Measurements from ENCODE around the gene KNDC1.

The KNDC1 gene

GRCh38 chr10:133239990-133240389, 80.0 kb downstream of the KNDC1 start:
- FAIRE-seq (no peak), DNase-seq (ENCODE audit: insufficient read length, low spot score) (no peak)
- no peak for TF ChIP-seq POLR2A (IDR thresholded peaks at IDR 0.05; ENCODE audit: low read depth, low read length)

DNA sequence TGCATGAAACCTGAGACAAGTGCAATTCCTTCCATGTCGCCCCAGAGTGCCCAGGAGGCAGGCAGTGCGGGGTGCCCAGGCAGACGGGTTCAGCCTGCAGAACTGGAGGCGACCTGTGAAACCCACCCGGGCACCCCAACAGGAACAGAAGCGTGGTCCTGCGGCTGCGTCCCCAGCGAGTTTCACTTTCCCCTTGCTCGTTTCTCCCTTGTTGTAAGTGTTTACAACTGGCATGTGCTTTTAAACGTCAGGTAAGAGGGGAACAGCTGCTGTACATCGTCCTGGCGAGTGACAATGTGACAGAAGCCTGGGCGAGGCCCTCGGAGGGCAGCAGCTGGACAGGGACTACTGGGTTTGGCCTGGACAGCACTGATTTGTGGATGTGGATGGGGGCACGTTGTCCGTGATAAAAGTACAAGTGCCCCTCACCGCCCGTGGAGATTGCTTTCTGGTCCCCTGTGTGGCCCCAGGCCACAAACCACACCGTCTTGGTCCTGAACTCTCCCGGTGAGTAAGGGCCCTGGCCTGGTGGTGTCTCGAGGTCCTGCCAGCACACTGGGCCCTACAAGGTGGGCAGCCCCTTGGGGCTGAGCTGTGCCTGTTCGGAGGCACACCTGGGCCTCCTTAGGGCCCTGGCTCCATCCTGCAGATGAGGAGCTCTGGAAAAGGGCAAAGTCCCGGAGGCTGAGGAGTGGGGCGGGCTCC, 81.6 kb downstream of the KNDC1 start:
- FAIRE-seq (no peak), DNase-seq (ENCODE audit: insufficient read length, low spot score) (no peak)
- TF ChIP-seq POLR2A (IDR thresholded peaks at IDR 0.05; ENCODE audit: low read depth, low read length), result no peak

DNA sequence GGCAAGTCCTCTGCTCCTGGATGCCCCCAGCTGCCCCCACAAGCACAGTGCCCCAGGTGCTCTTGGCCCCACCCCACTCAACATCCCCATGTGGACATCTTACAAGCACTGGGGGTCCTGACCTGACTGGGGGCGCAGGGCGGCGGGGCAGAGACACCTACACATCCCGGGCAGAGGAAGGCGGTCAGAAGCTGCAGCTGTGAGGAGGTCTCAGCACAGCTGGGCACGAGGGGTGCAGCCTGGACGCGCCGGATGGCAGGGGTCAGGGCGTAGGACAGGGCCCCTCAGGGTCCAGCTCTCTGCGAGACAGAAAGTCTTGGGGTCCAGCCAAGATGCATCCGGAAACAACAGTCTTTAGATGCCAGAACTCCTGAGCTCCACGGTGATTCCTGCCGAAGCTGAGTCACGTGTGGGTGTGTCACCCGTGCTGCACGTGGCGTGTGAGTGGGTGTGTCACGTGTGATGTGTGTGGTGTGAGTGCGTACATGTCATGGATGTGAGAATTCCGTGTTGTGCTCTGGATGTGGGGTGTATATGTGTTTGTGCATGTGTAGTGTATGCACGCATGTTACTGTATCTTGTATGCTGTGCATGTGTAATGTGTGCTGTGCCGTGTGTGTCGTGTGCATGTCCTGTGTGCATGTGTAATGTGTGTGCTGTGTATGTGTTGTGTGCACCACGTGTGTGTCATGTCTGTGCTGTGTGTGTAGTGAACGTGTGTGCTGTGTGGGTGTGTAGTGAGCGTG, 82.8 kb downstream of the KNDC1 start:
- TF ChIP-seq POLR2A (IDR thresholded peaks at IDR 0.05; ENCODE audit: low read depth, low read length), result no peak
- DNase-seq (ENCODE audit: insufficient read length, low spot score), result no peak
- no peak for FAIRE-seq

DNA sequence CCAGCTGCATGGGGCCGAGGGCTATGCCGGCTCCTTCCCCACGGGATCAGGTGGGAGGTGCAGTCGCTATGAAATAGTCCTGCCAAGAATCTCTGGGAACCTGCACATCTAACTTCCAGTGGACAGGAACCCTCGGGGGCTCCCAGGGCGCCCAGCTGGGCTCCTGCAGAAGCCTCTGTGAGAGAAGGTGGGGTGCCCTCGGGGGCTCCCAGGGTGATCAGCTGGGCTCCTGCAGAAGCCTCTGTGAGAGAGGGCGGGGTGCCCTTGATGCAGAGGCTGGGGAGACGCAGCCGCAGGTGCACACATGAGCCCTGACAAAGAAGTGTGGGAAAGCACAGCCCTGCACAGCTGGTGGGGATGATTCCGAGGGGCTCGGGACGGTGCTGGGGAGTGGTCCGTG, 83.6 kb downstream of the KNDC1 start:
- DNase-seq (ENCODE audit: insufficient read length, low spot score), result no peak
- TF ChIP-seq POLR2A (IDR thresholded peaks at IDR 0.05; ENCODE audit: low read depth, low read length), result no peak
- FAIRE-seq, result no peak

GRCh38 chr10:133245439-133246235, 85.6 kb downstream of the KNDC1 start:
- FAIRE-seq (no peak), DNase-seq (ENCODE audit: insufficient read length, low spot score) (peak; percentile 45)
- TF ChIP-seq POLR2A (IDR thresholded peaks at IDR 0.05; ENCODE audit: low read depth, low read length), result no peak

- DNase-seq (ENCODE audit: insufficient read length, low spot score), result no peak
- TF ChIP-seq POLR2A (IDR thresholded peaks at IDR 0.05; ENCODE audit: low read depth, low read length), result no peak
- FAIRE-seq, result no peak
Measured at GRCh38 chr10:133246236-133246626, 86.2 kb downstream of the KNDC1 start.

DNA sequence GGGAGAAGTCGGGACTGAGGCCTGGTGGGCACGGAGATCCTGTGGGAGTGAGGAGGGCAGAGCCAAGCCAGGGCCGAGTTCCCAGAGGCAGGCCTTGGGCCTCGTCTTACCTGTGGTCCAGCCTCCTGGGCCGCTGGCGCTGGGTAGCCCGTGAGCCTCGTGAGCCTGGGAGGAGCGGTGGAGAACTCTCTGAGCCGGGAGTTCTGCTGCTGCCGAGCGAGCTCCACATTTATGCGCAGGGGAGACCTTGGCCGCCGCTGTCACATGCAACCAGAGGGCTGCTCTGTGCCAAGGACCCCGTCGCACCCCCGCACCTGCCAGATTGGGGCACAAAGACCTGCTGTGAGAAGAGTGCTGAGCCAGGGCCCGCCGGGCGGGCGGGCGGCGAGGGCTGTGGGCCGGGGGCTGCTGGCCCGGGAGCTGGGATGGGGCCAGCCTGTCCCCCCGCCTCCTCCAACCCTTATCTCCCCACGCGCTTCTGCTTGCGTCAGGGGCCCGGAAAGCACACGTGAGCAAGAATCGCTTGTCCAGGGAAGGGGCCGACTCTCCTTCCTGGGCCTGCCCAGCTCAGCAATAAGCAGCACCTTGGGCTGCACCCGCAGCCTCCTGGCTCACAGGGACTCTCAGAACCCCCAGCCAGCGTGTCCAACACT, 87.8 kb downstream of the KNDC1 start:
- no peak for DNase-seq (ENCODE audit: insufficient read length, low spot score)
- TF ChIP-seq POLR2A (IDR thresholded peaks at IDR 0.05; ENCODE audit: low read depth, low read length), result no peak
- FAIRE-seq, result no peak

GRCh38 chr10:133248334-133248715, 88.3 kb downstream of the KNDC1 start:
- no peak for TF ChIP-seq POLR2A (IDR thresholded peaks at IDR 0.05; ENCODE audit: low read depth, low read length)
- no peak for DNase-seq (ENCODE audit: insufficient read length, low spot score)
- no peak for FAIRE-seq

GRCh38 chr10:133249094-133249780, 89.2 kb downstream of the KNDC1 start:
- no peak for TF ChIP-seq POLR2A (IDR thresholded peaks at IDR 0.05; ENCODE audit: low read depth, low read length)
- FAIRE-seq (no peak), DNase-seq (ENCODE audit: insufficient read length, low spot score) (no peak)

- no peak for TF ChIP-seq POLR2A (IDR thresholded peaks at IDR 0.05; ENCODE audit: low read depth, low read length)
- no peak for FAIRE-seq
- no peak for DNase-seq (ENCODE audit: insufficient read length, low spot score)
Measured at GRCh38 chr10:133249975-133250754, 90.1 kb downstream of the KNDC1 start.

DNA sequence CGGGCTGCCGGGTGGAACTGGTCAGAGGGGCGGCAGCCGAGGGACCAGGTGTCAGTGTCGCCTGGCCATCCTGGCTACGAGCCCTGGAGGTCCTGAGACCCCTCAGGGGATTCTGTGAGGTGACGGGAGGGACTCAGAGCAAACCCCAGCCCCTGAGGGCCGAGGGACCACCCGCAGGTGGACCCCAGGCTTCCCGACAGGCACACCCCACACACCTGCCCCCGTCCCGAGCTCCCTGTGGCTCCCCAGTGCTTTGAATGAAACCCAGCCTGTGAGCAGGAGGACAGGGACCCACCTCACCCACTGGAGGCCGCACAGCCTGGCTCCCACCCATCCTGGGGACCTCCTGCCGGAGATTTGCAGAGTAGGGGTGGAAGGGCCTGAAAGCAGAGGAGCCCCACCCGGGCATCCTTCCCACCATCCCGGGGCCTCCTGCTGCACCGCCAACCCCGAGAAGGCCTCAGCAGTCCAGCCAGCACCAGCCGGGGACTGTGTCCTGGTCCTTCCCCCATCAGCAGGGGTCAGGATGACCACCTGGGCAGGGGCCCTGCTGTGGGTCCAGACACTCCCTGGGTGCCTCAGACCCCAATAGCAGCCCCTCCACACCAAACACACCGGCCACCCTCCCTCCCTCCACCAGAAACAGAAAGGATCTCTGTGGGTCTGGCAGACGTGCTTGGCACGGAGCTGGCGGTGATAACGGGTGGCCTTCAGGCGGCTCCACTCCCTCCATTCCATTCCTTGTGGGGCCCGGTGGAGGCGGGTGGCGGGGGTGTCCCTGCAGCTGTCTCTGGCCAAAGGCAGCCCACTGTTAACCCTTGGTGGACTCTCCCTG, 91.6 kb downstream of the KNDC1 start:
- no peak for TF ChIP-seq POLR2A (IDR thresholded peaks at IDR 0.05; ENCODE audit: low read depth, low read length)
- DNase-seq (ENCODE audit: insufficient read length, low spot score) (no peak), FAIRE-seq (no peak)

DNA sequence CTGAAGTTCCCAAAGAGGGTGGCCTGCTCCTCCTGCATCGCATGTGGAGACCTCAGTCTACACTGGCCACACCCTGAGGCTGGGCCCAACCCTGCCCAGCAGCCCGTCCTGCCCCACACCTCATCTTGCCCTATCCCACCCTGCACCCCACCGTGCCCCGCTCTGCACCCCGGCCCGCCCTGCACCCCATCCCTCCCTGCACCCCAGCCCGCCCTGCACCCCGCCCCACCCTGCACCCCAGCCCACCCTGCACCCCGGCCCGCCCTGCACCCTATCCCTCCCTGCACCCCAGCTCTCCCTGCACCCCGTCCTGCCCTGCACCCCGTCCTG, 92.2 kb downstream of the KNDC1 start:
- no peak for TF ChIP-seq POLR2A (IDR thresholded peaks at IDR 0.05; ENCODE audit: low read depth, low read length)
- DNase-seq (ENCODE audit: insufficient read length, low spot score), result no peak
- FAIRE-seq, result no peak

Measured in H54 (cell line).